Ectodermal cell (in vitro differentiated cells): ENCODE data around the gene LCN10. TPM values are rescaled to one million over a fixed set of nuclear protein-coding genes. Genes with fewer than 3 reads are reported as not detected.
"Not testable (repeated sequence)": the region's sequence is repeated elsewhere in the genome, so short reads cannot be mapped to it uniquely, and the experiment has no call there.

ENCODE experiments used
- H3K27ac ChIP-seq: 2 replicates; pipeline ENCODE4 v1.7.0; 2013; ENCODE audit warnings: mild to moderate bottlenecking, low read depth, low read length; ENCODE audit not compliant: insufficient read depth, poor library complexity, severe bottlenecking
- H3K27me3 ChIP-seq: 2 replicates; pipeline ENCODE4 v1.7.0; 2013; ENCODE audit warnings: mild to moderate bottlenecking, low read length; ENCODE audit not compliant: insufficient read depth, control insufficient read depth, poor library complexity, severe bottlenecking
- H3K36me3 ChIP-seq: one replicate; pipeline ENCODE4 v1.7.0; 2013; ENCODE audit warnings: low read length; ENCODE audit not compliant: control insufficient read depth, insufficient read depth
- H3K4me1 ChIP-seq: one replicate; pipeline ENCODE4 v1.7.0; 2013; ENCODE audit warnings: low read length; ENCODE audit not compliant: control insufficient read depth, insufficient read depth
- H3K4me3 ChIP-seq: 2 replicates; pipeline ENCODE4 v1.7.0; 2013; ENCODE audit warnings: low read depth, low read length, control low read depth; ENCODE audit not compliant: insufficient read depth
- H3K9me3 ChIP-seq: 2 replicates; pipeline ENCODE4 v1.7.0; 2013; ENCODE audit warnings: mild to moderate bottlenecking, low read length, moderate library complexity; ENCODE audit not compliant: control insufficient read depth
- WGBS, 2 experiments: methylation state at CpG; one replicate each; pipeline ENCODE4 v1.1.7; 2013; ENCODE audit warnings: missing lambda C conversion rate in 2 of 2; 5-methylcytosine and 5-hydroxymethylcytosine counted together
- polyA plus RNA-seq, 4 experiments: library from polyadenylated mRNA; stranded (reverse); fragments of 50-300 nt; gene quantifications; one replicate each; pipeline ENCODE4 v1.2.3, GENCODE V29; 2013

LCN10 gene
- polyA plus RNA-seq (2013, experiment 1 of 4) = not detected
- polyA plus RNA-seq (2013, experiment 2 of 4) = not detected
- polyA plus RNA-seq (2013, experiment 3 of 4) = not detected
- not detected for polyA plus RNA-seq (2013, experiment 4 of 4)

- peaks cover 19% of the 10 kb centered on the region for H3K4me1 ChIP-seq
- H3K36me3 ChIP-seq = no peaks in the 10 kb centered on the region
- no peaks in the 10 kb centered on the region for H3K9me3 ChIP-seq
- no peak within 1 kb of the TSS for H3K4me3 ChIP-seq
- H3K27ac ChIP-seq = no peak within 1 kb of the TSS
- WGBS, 2 experiments = 73 to 77% methylated on average over 25 of the region's 25 CpGs
- no peaks in the 10 kb centered on the region for H3K27me3 ChIP-seq
These were observed at the start of gene LCN10 for GRCh38 chr9:136742591-136743391. TSS of gene LCN10 (minus strand) at chr9:136742940. CDS start at chr9:136742903, 37 bp downstream.

- no peak overlapping the region for H3K27ac ChIP-seq
- no peaks in the 10 kb centered on the region for H3K27me3 ChIP-seq
- peaks cover 22% of the 10 kb centered on the region for H3K4me1 ChIP-seq
- no peaks in the 10 kb centered on the region for H3K36me3 ChIP-seq
- WGBS, 2 experiments = 17 to 18% methylated on average over 29 of the region's 29 CpGs
- H3K9me3 ChIP-seq = no peaks in the 10 kb centered on the region
- H3K4me3 ChIP-seq = peak overlapping the region; percentile 75
These were observed 49.0 kb upstream of the LCN10 start for GRCh38 chr9:136791516-136792276.

- H3K4me1 ChIP-seq = peaks cover 14% of the 10 kb centered on the region
- no peaks in the 10 kb centered on the region for H3K9me3 ChIP-seq
- H3K4me3 ChIP-seq = peak within 1 kb of the TSS; percentile 75
- no peaks in the 10 kb centered on the region for H3K36me3 ChIP-seq
- H3K27me3 ChIP-seq = no peaks in the 10 kb centered on the region
- H3K27ac ChIP-seq = no peak within 1 kb of the TSS
- 0% methylated on average over 70 of the region's 70 CpGs for whole genome bisulfite sequencing, 2 experiments
These were observed 48.1 kb upstream of the LCN10 start, which contains the start of gene TMEM141 for GRCh38 chr9:136790640-136791515. TSS of gene TMEM141 (plus strand) at chr9:136791344. CDS start at chr9:136791371, 27 bp downstream.

- WGBS, 2 experiments = 76 to 77% methylated on average over 3 of the region's 3 CpGs
- Histone ChIP-seq H3K9me3 (no peaks in the 10 kb centered on the region), H3K27me3 (no peaks in the 10 kb centered on the region), H3K4me3 (no peak overlapping the region), H3K4me1 (peaks cover 12% of the 10 kb centered on the region), H3K36me3 (no peaks in the 10 kb centered on the region), H3K27ac (peak overlapping the region; percentile 50)
These were observed 46.8 kb upstream of the LCN10 start for GRCh38 chr9:136789523-136789937.

- WGBS, 2 experiments = 85 to 88% methylated on average over 25 to 26 of the region's 27 CpGs
These were observed 46.1 kb upstream of the LCN10 start for GRCh38 chr9:136788644-136789522.

GRCh38 chr9:136787690-136788400, 45.1 kb upstream of the LCN10 start:
- Histone ChIP-seq H3K4me3 (no peak overlapping the region), H3K4me1 (peaks cover 8% of the 10 kb centered on the region), H3K36me3 (no peaks in the 10 kb centered on the region), H3K27me3 (no peaks in the 10 kb centered on the region), H3K27ac (no peak overlapping the region), H3K9me3 (no peaks in the 10 kb centered on the region)
- WGBS, 2 experiments = 36 to 40% methylated on average over 21 of the region's 21 CpGs

More at GRCh38 chr9:136788644-136789522, 46.1 kb upstream of the LCN10 start:
- H3K27me3 ChIP-seq, H3K4me3 ChIP-seq, H3K9me3 ChIP-seq, H3K36me3 ChIP-seq: not testable (repeated sequence)
- Histone ChIP-seq H3K4me1 (peaks cover 12% of the 10 kb centered on the region), H3K27ac (peak overlapping the region; percentile 50)

- not testable (repeated sequence) for H3K27ac ChIP-seq, H3K4me3 ChIP-seq, H3K4me1 ChIP-seq, H3K36me3 ChIP-seq, H3K9me3 ChIP-seq, H3K27me3 ChIP-seq
- 56 to 70% methylated on average over 4 of the region's 4 CpGs for WGBS, 2 experiments
These were observed 44.2 kb upstream of the LCN10 start for GRCh38 chr9:136786983-136787382.

- Histone ChIP-seq H3K27ac (no peak overlapping the region), H3K27me3 (no peaks in the 10 kb centered on the region), H3K9me3 (no peaks in the 10 kb centered on the region), H3K4me1 (peaks cover 8% of the 10 kb centered on the region), H3K4me3 (no peak overlapping the region), H3K36me3 (no peaks in the 10 kb centered on the region)
- WGBS, 2 experiments = 80 to 83% methylated on average over 10 of the region's 10 CpGs
These were observed 43.7 kb upstream of the LCN10 start for GRCh38 chr9:136786451-136786850.
